HG03064 (cell line): ENCODE measurements around the gene DMWD.

Experiments used
- ATAC-seq: cut with Tn5 transposase; IDR thresholded peaks from one replicate; pipeline ENCODE4 v1.9.1; 2021; ENCODE audit warnings: low read depth; ENCODE audit not compliant: unreplicated experiment

DMWD gene

GRCh38 chr19:45792470-45793177, at the start of gene DMWD:
TSS of gene DMWD (minus strand) at chr19:45792845. CDS start at chr19:45792756, 89 bp downstream.
- peak; percentile 75 for ATAC-seq

- ATAC-seq: no peak
Measured at GRCh38 chr19:45842198-45842597, 49.6 kb upstream of the DMWD start.

- no peak for ATAC-seq
Measured at GRCh38 chr19:45834970-45835369, 42.3 kb upstream of the DMWD start.

- ATAC-seq: no peak
Measured at GRCh38 chr19:45828945-45829344, 36.3 kb upstream of the DMWD start.

GRCh38 chr19:45828523-45828922, 35.9 kb upstream of the DMWD start:
- no peak for ATAC-seq

GRCh38 chr19:45827459-45828093, 34.9 kb upstream of the DMWD start:
- ATAC-seq: no peak

GRCh38 chr19:45826934-45827333, 34.3 kb upstream of the DMWD start:
- ATAC-seq: no peak

GRCh38 chr19:45825917-45826893, 33.6 kb upstream of the DMWD start:
- no peak for ATAC-seq

- ATAC-seq: no peak
Measured at GRCh38 chr19:45825263-45825605, 32.6 kb upstream of the DMWD start.

GRCh38 chr19:45824531-45825262, 32.1 kb upstream of the DMWD start:
- ATAC-seq: no peak

- no peak for ATAC-seq
Measured at GRCh38 chr19:45824041-45824471, 31.4 kb upstream of the DMWD start.

GRCh38 chr19:45823182-45823581, 30.5 kb upstream of the DMWD start:
- ATAC-seq: no peak

- no peak for ATAC-seq
Measured at GRCh38 chr19:45822716-45823115, 30.1 kb upstream of the DMWD start.

GRCh38 chr19:45821570-45821969, 28.9 kb upstream of the DMWD start:
- ATAC-seq: no peak

- no peak for ATAC-seq
Measured at GRCh38 chr19:45821103-45821521, 28.5 kb upstream of the DMWD start.

- ATAC-seq: no peak
Measured at GRCh38 chr19:45820413-45821102, 27.9 kb upstream of the DMWD start.

- no peak for ATAC-seq
Measured at GRCh38 chr19:45819769-45820168, 27.1 kb upstream of the DMWD start.

- ATAC-seq: no peak
Measured at GRCh38 chr19:45817725-45818301, 25.2 kb upstream of the DMWD start.

- ATAC-seq: peak; percentile 83
Measured at GRCh38 chr19:45817010-45817724, 24.5 kb upstream of the DMWD start.
